Fibroblast of skin of left quadriceps (primary cell): ENCODE measurements around the gene DNASE2B.

Experiments
- DNase-seq, 2 experiments: peaks; one replicate each; pipeline ENCODE4 v3.0.0-alpha.2; 2013; ENCODE audit warnings: low read depth in 2 of 2

DNASE2B gene

GRCh38 chr1:84452436-84452835, 54.2 kb downstream of the DNASE2B start:
- DNase-seq = no peak

GRCh38 chr1:84462118-84462517, 63.8 kb downstream of the DNASE2B start:
- DNase-seq = no peak
